Breast epithelium (tissue), 3 donors: ENCODE results near the gene APBB2.

Experiments
- POLR2A ChIP-seq: fragments of 450-650 bp; IDR thresholded peaks from one replicate; pipeline ENCODE4 v1.6.1; 2016; ENCODE audit warnings: antibody characterized with exemption, mild to moderate bottlenecking, moderate library complexity
- TF ChIP-seq, protein P1 (sequence below), 3 donors: fragments of 450-650 bp; IDR thresholded peaks; one replicate each; pipeline ENCODE4 v1.5.1; 2016 to 2017; ENCODE audit warnings: antibody characterized with exemption in 3 of 3, mild to moderate bottlenecking in 3 of 3, moderate library complexity in 3 of 3

DNA sequence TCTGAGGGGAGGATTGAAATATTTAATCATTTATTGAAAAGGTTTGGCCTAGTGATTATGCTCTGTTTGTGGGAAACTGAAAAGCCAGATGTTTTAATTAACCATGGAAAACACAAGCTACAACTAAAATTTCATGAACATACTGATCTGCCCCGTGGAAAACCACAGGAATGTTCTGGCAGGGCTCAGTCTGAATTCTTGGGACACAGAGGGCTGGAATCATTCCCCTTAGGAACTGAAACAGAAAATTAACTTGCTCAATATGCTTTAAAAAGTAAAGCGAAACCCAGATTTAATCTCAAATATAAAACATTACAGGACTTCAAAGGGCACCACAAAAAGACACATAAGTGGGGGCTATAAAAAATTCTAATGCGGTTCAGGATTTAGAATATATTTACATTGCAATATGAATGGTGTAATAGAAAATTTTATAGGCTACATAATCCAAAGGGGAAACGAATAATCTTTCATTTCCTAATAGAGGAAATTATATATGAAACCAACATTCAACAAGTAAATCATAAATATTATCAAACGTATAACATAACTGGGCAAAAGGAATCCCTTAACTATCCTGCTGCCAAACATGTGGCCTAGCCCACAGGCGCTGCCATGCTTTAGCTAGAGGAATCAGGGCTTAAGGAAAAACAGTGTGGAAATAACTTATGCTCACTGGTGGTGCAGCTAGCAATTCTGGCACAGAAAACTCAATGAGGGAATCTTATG is 70.9 kb downstream of the APBB2 start:
- TF ChIP-seq, protein P1, sequence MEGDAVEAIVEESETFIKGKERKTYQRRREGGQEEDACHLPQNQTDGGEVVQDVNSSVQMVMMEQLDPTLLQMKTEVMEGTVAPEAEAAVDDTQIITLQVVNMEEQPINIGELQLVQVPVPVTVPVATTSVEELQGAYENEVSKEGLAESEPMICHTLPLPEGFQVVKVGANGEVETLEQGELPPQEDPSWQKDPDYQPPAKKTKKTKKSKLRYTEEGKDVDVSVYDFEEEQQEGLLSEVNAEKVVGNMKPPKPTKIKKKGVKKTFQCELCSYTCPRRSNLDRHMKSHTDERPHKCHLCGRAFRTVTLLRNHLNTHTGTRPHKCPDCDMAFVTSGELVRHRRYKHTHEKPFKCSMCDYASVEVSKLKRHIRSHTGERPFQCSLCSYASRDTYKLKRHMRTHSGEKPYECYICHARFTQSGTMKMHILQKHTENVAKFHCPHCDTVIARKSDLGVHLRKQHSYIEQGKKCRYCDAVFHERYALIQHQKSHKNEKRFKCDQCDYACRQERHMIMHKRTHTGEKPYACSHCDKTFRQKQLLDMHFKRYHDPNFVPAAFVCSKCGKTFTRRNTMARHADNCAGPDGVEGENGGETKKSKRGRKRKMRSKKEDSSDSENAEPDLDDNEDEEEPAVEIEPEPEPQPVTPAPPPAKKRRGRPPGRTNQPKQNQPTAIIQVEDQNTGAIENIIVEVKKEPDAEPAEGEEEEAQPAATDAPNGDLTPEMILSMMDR (IDR thresholded peaks at IDR 0.05) = no peak
- TF ChIP-seq POLR2A = no peak
